HG02642 (cell line): ENCODE measurements around the gene PIGH.
"Not testable (repeated sequence)": the region's sequence is repeated elsewhere in the genome, so short reads cannot be mapped to it uniquely, and the experiment has no call there.

Experiments
- ATAC-seq: cut with Tn5 transposase; IDR thresholded peaks from one replicate; pipeline ENCODE4 v1.9.1; 2021; ENCODE audit warnings: mild to moderate bottlenecking; ENCODE audit not compliant: unreplicated experiment, poor library complexity

PIGH gene

GRCh38 chr14:67555518-67556090, 44.5 kb downstream of the PIGH start:
- ATAC-seq = no peak

- no peak for ATAC-seq
Observed at GRCh38 chr14:67554341-67554740, 45.7 kb downstream of the PIGH start.

GRCh38 chr14:67553547-67553946, 46.5 kb downstream of the PIGH start:
- no peak for ATAC-seq

- no peak for ATAC-seq
Observed at GRCh38 chr14:67551940-67552339, 48.1 kb downstream of the PIGH start.

GRCh38 chr14:67551123-67551522, 48.9 kb downstream of the PIGH start:
- ATAC-seq = no peak

- ATAC-seq = no peak
Observed at GRCh38 chr14:67549734-67550133, 50.3 kb downstream of the PIGH start.

- no peak for ATAC-seq
Observed at GRCh38 chr14:67547224-67547780, 52.8 kb downstream of the PIGH start.

- ATAC-seq = no peak
Observed at GRCh38 chr14:67544590-67544989, 55.5 kb downstream of the PIGH start.

- ATAC-seq = not testable (repeated sequence)
Observed at GRCh38 chr14:67542620-67543019, 57.4 kb downstream of the PIGH start.

GRCh38 chr14:67541448-67542387, 58.4 kb downstream of the PIGH start:
- no peak for ATAC-seq
